Body of pancreas (tissue), 4 donors: ENCODE data around the gene CCDC85A.

Experiments
- POLR2A ChIP-seq, 3 donors: fragments of 450-650 bp; IDR thresholded peaks; one replicate each; pipeline ENCODE4 v1.6.1; 2016; ENCODE audit warnings: antibody characterized with exemption in 3 of 3, mild to moderate bottlenecking in 2 of 3
- TF ChIP-seq, protein P1 (sequence below), 7 experiments: fragments of 450-650 bp in 4 of 7; fragments of 200-600 bp in 3 of 7; sonication (generic) in 3 of 7; IDR thresholded peaks; one replicate each; pipeline ENCODE4 v1.5.1; 2016 to 2019; ENCODE audit warnings: antibody characterized with exemption in 7 of 7

DNA sequence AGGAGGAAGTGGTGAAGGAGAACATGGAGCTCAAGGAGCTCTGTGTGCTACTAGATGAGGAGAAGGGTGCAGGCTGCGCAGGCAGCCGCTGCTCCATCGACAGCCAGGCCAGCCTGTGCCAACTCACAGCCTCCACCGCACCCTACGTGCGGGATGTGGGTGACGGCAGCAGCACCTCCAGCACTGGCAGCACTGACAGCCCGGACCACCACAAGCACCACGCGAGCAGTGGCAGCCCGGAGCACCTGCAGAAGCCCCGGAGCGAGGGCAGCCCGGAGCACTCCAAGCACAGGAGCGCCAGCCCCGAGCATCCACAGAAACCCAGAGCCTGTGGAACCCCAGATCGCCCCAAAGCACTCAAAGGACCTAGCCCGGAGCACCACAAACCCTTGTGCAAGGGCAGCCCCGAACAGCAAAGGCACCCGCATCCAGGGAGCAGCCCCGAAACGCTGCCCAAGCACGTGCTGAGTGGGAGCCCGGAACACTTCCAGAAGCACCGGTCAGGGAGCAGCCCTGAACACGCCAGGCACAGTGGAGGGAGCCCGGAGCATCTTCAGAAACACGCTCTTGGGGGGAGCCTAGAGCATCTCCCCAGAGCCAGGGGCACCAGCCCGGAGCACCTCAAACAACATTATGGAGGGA, 9.0 kb downstream of the CCDC85A start:
- TF ChIP-seq, protein P1, sequence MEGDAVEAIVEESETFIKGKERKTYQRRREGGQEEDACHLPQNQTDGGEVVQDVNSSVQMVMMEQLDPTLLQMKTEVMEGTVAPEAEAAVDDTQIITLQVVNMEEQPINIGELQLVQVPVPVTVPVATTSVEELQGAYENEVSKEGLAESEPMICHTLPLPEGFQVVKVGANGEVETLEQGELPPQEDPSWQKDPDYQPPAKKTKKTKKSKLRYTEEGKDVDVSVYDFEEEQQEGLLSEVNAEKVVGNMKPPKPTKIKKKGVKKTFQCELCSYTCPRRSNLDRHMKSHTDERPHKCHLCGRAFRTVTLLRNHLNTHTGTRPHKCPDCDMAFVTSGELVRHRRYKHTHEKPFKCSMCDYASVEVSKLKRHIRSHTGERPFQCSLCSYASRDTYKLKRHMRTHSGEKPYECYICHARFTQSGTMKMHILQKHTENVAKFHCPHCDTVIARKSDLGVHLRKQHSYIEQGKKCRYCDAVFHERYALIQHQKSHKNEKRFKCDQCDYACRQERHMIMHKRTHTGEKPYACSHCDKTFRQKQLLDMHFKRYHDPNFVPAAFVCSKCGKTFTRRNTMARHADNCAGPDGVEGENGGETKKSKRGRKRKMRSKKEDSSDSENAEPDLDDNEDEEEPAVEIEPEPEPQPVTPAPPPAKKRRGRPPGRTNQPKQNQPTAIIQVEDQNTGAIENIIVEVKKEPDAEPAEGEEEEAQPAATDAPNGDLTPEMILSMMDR (IDR thresholded peaks at IDR 0.05), result no peak
- TF ChIP-seq POLR2A (IDR thresholded peaks at IDR 0.05), result no peak
